HL-60/S4 treated with retinoic acid at 250 ng/mL for 4 days and 3 days (cell line): ENCODE measurements around the gene DYNLRB1.

Experiments used
- in situ Hi-C: fragments of 300-500 bp; cut with MboI; formaldehyde crosslinking; loops from 2 replicates; pipeline ENCODE4 v1.7.0; 2022; ENCODE audit warnings: low sequenced_read_pairs

DYNLRB1 gene

DNA sequence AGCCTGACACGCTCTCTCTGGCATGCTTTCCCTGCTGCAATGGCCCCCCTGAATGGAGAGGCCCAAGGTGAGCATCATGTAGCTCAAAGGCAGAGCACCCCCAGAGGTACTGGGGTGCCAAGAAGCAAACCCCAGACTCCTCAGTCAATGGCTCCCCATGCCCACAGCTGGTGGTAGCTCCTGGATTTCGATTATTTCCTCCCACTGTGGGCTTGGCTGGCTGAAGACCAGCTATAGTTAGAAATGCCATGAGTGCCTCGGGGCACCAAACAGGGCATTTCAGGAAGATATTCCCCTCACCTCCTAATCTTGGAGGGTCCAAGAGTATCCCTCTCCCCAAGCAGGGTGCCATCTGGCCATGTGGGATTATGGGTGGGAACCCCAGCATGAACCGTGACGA is 59.0 kb downstream of the DYNLRB1 start:
- in situ Hi-C loops: no loop called here

DNA sequence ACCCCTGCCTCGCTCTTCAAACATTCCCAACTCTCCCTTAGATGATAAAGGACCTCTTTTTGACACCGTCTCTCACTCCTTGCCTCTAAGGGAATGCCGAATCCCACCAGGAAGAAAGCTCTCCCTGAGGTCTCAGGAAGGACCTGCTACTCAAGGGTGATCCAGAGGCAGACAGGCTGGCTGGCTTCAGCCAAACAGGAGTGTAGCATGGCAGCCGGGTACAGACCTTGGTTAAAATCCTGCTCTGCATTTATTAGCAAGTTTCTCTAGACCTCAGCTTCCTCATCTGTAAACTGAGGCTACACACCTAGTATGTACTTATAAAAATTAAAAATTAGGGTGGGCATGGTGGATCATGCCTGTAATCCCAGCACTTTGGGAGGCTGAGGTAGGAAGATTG is 59.5 kb downstream of the DYNLRB1 start:
- in situ Hi-C loops: no loop called here

DNA sequence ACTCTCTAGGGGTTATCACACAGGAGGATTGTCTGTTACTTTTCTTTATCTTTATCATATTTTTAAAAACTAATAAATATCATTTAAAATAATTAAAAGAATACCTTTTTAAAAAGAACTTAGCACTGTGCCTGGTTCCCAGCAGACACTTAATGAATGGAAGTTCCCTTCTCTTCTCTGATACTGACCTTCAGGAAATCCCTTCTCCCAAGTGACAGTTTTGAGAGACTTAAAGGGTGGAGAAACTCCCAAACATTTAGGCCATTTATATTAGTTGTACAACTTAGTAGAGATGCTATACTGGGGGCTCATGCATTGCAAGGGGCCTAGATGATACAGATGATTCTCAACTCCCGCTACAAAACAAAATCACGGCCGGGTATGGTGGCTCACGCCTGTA is 60.8 kb downstream of the DYNLRB1 start:
- in situ Hi-C loops: no loop called here

DNA sequence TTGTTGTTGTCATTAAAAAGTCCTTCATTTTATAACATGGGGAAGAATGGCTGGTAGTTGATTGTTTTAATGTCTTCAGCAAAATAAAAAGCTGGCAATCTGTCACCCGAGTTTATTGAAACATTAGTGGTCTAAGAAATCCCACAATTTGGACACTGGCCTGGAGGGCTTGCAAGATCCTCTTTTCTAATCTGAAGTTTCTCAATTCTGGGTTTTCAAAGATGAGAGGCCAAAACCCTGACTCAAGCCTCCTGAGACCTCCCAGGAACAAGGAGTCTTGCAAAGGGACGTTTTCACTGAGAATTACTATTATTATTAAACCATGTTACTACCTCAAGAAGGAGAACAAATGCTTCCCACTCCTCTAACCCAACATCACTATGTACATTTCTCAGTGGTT is 61.8 kb downstream of the DYNLRB1 start:
- in situ Hi-C loops: no loop called here

DNA sequence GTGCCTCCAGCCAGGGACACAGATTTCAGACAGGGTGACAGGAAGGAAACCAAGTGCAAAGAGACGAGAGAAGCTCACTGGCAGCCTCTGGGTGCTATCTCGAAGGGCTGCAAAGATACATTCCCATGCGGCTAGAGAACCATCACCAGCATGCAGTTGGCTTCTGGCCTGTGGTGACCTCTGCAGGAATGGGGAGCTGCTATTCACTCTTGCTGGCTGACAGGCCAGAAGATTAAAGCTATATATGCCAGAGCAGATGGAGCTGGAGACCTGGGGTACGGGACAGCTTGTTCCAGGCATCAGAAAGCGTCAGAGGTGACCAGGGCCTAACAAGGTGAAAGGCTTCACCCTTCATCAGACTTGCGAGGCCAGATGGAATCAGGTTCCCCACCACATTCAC is 62.3 kb downstream of the DYNLRB1 start:
- in situ Hi-C loops: no loop called here

DNA sequence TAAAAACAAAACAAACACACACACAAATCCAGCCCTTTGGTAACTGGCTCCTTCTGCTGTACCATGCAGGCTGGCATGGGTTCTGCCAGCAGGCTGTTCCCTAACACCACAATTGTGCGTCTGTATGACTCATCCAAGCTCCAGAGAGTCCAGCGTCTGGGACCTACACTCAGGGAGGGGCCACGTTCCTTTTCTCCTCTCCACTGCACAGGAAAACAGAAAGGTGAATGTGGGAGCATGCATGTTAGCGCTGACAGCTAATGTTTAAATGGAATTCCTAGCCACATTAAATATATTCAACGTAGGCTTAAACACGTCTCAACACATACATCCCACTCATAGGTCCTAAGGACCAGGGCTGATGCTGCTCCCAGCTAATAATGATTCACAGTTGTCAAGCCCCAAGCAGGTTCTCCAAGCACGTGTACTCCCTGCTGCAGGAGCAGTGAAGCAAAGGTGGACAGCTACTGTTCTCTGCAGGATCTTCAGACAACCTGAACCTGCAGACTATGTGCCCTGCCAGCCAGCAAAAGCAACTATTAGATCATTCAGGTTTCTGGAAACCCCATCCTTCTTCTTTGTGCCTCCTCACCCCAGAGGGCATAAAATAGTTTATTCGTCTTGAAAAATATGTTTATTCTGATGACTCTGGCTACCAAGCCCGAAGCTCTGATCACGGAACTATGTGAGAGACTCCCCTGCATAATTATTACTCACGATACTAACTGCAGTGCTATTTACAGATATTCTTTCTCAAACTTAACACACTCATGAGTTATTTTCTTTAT is 63.2 kb downstream of the DYNLRB1 start:
- in situ Hi-C loops: no loop called here

DNA sequence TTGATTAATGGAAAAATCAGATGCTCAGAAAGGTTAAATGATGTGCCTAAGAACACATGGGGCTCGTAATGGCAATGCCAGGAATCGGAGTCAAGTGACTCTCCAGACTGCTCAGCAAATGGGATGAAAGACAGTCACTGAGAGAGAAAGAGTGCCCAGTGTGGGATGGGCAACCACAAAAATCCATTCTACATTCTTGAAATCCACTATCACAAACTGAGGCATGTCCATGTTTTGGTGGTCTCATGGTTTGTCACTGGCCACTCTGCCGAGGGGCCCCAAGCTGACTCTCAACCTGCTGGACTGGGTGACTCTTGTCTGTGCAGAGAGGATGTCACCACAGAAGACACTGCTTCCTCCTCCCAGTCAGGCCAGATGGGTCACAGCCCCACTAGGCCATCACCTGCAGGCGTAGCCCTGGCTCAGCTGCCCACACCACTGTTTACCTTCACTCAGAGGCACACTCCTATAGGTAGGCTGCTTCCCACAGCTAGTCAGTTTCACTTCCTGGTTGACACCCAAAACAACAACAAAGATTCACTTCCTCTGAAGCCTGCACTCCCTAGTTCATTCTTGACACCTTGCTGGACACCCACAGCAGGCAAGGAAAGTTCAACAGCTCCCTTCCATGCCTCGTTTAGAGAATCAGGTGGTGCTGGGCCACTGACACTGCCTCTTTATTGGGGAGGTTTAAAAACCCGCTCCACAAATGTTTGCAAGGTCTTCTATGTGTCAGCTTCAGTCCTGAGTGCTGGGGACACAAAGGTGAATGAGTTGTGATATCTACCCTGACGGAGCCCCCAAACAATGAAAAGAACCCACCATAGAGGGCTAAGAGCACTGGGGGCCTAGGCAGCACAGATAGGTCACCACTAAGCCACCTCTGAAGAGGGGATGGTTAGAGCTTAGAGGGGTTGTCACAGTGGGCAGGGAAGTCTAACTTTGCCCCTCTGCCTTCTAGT is 64.0 kb downstream of the DYNLRB1 start:
- in situ Hi-C loops: no loop called here

DNA sequence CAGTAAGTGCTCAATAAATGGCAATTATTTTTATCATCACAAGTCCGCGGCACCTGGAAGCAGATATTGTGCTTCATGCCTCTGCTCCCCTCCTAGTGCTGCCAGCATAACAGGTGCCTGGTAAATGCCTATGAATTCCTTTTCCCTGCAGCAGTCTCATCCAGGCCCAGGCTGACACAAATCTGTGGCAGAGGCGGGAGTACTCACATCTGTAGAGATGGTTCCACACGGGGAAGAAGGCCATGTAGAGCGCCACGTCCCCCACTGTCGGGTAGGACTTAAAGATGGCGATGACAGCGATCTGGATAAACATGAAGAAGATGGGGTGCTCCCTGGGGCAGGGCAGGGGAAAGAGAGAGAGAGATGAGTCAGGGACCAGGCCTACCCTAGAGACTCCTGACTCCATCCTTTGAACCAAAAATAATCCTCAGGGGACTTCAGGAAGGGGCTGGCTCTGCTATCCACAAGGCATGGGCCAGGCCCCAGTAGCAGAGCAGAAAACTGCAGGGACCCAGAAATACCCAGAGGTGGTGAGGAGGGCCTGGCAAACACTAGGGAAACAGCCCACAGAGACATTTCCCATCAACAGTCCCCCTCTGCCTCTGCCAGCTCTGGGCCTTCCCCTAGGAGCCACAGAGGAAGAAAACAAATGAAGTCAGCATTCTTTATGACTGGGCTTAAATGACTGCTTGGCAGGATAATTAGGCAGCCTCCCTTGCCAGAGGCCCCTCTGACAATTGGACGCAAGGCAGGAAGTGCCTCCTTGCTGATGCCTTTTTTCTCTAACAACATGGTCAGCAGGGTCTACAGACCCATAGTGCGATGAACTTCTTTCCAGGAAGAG is 65.3 kb downstream of the DYNLRB1 start:
- in situ Hi-C loops: no loop called here

DNA sequence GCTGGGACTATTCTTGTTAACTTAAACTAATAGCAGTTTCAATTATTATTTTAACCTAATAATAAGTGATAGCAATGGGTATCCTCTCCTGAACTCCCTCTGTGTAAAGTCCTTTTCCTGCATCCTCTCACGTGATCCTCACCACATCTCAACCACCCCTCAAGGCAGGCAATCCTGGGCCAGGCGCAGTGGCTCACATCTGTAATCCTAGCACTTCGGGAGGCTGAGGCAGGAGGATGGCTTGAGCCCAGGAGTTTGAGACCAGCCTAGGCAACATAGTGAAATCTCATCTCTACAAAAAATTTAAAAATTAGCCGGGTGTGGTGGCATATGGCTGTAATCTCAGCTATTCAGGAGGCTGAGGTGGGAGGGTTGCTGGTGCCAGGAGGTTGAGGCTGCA is 66.0 kb downstream of the DYNLRB1 start:
- in situ Hi-C loops: no loop called here

DNA sequence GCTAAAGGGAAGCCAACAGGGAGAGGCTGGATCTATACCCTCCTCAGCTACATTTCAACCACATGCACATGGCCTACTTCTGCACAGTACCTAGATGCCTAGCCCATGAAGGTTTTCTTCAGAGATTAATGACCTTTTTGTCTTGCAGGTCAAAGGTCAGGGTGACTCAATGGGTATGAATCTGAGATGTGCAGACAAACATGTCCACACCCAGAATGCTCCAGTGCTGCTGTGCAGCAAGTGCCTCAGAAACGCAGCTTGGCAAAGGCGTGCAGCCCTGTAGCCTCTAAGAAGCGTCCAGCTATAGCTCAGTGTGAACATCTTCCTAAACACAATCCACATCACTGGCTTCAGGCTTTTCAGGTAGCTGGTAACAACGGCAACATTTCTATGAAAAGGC is 66.7 kb downstream of the DYNLRB1 start:
- in situ Hi-C loops: no loop called here

DNA sequence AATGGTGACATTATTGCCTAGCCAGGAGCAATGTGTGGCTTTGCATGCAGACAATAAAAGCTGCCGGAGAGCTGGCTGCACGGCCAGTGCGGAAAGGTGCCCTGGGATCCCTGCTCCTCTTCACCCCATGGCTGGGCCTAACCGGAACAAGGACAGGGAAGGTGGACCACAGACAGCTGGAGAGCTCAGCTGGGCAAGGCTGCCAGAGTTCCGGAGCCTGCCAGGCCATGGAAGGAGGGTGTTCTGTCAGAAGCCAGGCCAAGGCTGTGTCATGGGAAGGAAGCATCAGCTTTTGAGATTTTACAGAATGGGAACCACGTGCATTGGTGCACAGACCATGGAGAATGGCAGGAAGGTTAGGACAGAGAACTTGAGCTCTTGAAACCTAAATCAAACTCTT is 67.3 kb downstream of the DYNLRB1 start:
- in situ Hi-C loops: no loop called here

DNA sequence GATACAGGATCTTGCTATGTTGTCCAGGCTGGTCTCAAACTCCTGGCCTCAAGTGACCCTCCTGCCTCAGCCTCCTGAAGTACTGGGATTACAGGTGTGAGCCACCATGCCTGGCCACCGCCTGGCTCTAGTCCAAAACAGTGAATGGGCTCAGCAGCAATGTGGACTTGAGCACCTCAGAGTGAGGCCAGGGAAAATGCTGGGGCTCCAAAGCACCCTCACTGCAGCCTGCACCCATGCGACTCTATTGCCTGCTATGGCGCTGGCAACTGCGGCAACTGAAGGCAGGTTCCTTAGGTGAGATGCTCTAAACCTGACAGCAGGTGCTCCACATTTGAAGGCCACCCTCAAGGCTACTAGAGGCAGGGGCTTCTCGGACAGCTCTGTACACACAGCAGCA is 68.8 kb downstream of the DYNLRB1 start:
- in situ Hi-C loops: no loop called here

DNA sequence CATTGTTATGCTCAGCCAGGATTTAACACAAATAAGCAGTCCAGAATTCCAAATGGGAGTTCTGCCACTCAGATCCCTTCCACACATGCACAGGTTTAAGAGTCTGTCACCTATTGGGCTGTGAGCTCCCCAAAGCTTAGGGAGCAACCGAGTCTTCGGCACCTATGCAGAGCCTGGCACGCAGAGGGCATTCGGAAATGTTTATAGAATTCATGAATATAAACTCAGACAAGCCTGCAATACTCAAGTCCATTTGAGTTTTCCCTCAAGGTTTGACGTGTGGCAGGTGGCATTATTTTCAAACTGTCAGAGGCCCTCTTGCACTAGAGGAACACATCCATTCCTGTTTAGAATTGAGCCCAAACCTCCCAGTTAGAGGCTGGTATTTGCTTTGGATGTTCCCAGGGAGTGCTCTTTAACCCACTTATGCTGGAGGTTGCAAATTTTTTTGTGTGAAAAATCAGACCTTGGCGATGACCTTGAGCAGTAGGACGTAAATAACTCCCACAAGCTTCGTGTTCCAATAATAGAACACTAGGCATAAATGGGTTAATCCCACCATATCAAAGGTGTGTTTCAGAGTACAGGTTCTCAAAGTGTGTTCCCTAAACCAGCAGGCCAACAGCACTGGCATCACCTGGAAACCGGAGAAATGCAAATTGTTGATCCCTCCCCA is 70.4 kb downstream of the DYNLRB1 start:
- in situ Hi-C loops: no loop called here
